Hepatocyte (in vitro differentiated cells): ENCODE results near the gene PERM1. TPM values are rescaled to one million over a fixed set of nuclear protein-coding genes. Genes with fewer than 3 reads are reported as not detected.

ENCODE experiments used
- DNase-seq: peaks from one replicate; pipeline ENCODE4 v3.0.0-alpha.2; 2016; ENCODE audit warnings: low spot score
- H2AFZ ChIP-seq: fragments of 200-600 bp; sonication (generic); 2 replicates; pipeline ENCODE4 v1.6.0; 2016; ENCODE audit warnings: antibody characterized with exemption, mild to moderate bottlenecking
- H3K27ac ChIP-seq: fragments of 200-600 bp; sonication (generic); 2 replicates; pipeline ENCODE4 v1.5.1; 2016; ENCODE audit warnings: mild to moderate bottlenecking
- H3K27me3 ChIP-seq: fragments of 200-600 bp; sonication (generic); 2 replicates; pipeline ENCODE4 v1.6.1; 2016
- H3K36me3 ChIP-seq: fragments of 200-600 bp; sonication (generic); replicated peaks from 2 replicates; pipeline ENCODE4 v1.5.1; 2016; ENCODE audit warnings: low read depth; ENCODE audit not compliant: insufficient read depth
- H3K4me1 ChIP-seq: fragments of 200-600 bp; sonication (generic); 2 replicates; pipeline ENCODE4 v1.5.1; 2016; ENCODE audit warnings: mild to moderate bottlenecking, moderate library complexity; ENCODE audit not compliant: insufficient read depth
- H3K4me2 ChIP-seq: fragments of 200-600 bp; sonication (generic); 2 replicates; pipeline ENCODE4 v1.6.0; 2016
- H3K4me3 ChIP-seq: fragments of 200-600 bp; sonication (generic); 2 replicates; pipeline ENCODE4 v1.5.1; 2016; ENCODE audit warnings: mild to moderate bottlenecking
- H3K79me2 ChIP-seq: fragments of 200-600 bp; sonication (generic); 2 replicates; pipeline ENCODE4 v1.6.0; 2017; ENCODE audit warnings: mild to moderate bottlenecking
- H3K9me2 ChIP-seq: fragments of 200-600 bp; sonication (generic); replicated peaks from 2 replicates; pipeline ENCODE4 v1.6.0; 2017; ENCODE audit warnings: mild to moderate bottlenecking; ENCODE audit not compliant: insufficient read depth
- H3K9me3 ChIP-seq: fragments of 200-600 bp; sonication (generic); 2 replicates; pipeline ENCODE4 v1.5.1; 2016; ENCODE audit warnings: low read depth, mild to moderate bottlenecking
- H4K20me1 ChIP-seq: fragments of 200-600 bp; sonication (generic); 2 replicates; pipeline ENCODE4 v1.6.0; 2016; ENCODE audit warnings: mild to moderate bottlenecking; ENCODE audit not compliant: insufficient read depth, poor library complexity, severe bottlenecking
- EZH2 ChIP-seq: fragments of 200-600 bp; sonication (generic); IDR thresholded peaks from 2 replicates; pipeline ENCODE4 v1.6.1; 2016; ENCODE audit warnings: antibody characterized with exemption, mild to moderate bottlenecking, borderline replicate concordance
- EZH2phosphoT487 ChIP-seq: fragments of 200-600 bp; sonication (generic); IDR thresholded peaks from one replicate; pipeline ENCODE4 v1.6.1; 2018; ENCODE audit warnings: antibody characterized with exemption, mild to moderate bottlenecking, low read depth, moderate library complexity; ENCODE audit not compliant: unreplicated experiment, severe bottlenecking
- WGBS: methylation state at CpG from one replicate; pipeline ENCODE4 v1.1.6; 2016; ENCODE audit warnings: low lambda C conversion rate; ENCODE audit errors: missing lambda C conversion rate; 5-methylcytosine and 5-hydroxymethylcytosine counted together
- polyA plus RNA-seq: library from polyadenylated mRNA; unstranded; fragments of >200 nt; fragmentation: Nextera tagmentation; extraction: Ambion mirVana; gene quantifications from 2 replicates; pipeline ENCODE4 v1.2.1, GENCODE V29; 2016
- total RNA-seq: library from RNA; depleted of rRNA; stranded (reverse); fragments of >200 nt; gene quantifications from 2 replicates; pipeline ENCODE4 v1.2.3, GENCODE V29; 2014
- TF ChIP-seq, protein P1 (sequence below): fragments of 200-600 bp; sonication (generic); IDR thresholded peaks from 2 replicates; pipeline ENCODE4 v1.5.1; 2016; ENCODE audit warnings: antibody characterized with exemption, mild to moderate bottlenecking; ENCODE audit not compliant: poor library complexity

Gene PERM1
- total and polyA plus RNA-seq, 2 experiments from 2014 or later: 1.3 TPM; not detected in 1

DNA sequence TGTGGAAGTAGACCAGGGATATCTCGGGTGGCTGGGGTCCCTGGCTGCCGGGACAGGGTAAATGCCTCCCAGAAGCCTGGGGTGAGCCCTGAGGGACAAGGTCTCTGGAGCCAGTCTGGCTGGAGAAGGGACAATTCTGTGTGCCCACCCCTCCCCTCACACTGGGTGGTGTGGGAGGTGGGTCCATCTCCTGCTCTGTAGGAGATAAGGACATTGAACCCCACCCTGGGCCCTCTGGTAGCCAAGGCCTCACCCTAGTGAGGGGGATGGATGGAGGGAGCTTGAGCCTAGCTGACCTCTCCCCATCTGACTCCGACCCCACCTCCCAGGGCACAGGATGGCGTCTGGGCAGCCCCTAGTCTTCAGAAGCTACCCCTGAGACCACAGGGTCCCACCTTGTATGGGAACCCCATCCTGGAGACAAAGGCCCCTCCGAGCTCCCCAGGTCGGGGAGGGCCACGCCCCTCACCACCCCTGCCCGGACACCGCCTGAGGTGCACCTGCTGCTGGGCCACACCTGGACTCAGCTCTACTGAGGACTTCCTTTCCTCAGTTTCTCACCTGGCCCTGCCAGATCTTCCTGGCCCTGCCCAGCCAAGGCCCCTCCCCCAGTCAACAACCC, 42.4 kb upstream of the PERM1 start:
- WGBS: 91% methylated on average over 9 of the region's 9 CpGs
- H3K9me3 ChIP-seq: no peaks in the 10 kb centered on the region
- H3K27ac ChIP-seq: peak overlapping the region; percentile 58
- DNase-seq: no peak
- H3K4me2 ChIP-seq: peak overlapping the region; percentile 97
- no peak for TF ChIP-seq EZH2phosphoT487
- peaks cover 35% of the 10 kb centered on the region for H3K4me1 ChIP-seq
- H3K79me2 ChIP-seq: peaks cover 36% of the 10 kb centered on the region
- no peaks in the 10 kb centered on the region for H4K20me1 ChIP-seq
- no peak overlapping the region for H3K4me3 ChIP-seq
- H3K36me3 ChIP-seq: no peaks in the 10 kb centered on the region
- H3K27me3 ChIP-seq: no peaks in the 10 kb centered on the region
- H3K9me2 ChIP-seq: no peaks in the 10 kb centered on the region
- no peak overlapping the region for H2AFZ ChIP-seq

DNA sequence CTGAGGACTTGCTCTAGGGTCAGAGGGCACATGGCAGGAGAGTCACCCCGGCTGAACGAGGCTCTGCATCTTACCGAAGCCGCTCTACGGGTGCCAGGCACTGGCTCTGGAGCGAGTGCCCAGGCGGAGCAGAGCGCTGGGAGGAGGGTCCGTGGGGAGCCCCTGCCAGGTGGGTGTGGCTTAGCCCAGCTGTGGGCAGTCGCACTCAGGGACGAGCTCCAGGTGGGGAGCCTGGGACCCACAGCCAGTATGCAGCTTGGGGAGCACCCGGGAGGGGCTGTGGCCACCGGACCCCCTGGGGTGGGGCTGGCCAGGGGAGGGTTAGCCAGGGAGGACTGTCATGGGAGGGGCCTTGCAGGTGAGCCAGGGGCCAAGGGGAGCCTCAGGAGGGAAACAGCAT, 41.8 kb upstream of the PERM1 start:
- Histone ChIP-seq H3K79me2 (peaks cover 36% of the 10 kb centered on the region), H3K9me3 (no peaks in the 10 kb centered on the region), H4K20me1 (no peaks in the 10 kb centered on the region), H3K27me3 (no peaks in the 10 kb centered on the region), H3K4me3 (no peak overlapping the region), H2AFZ (no peak overlapping the region), H3K36me3 (no peaks in the 10 kb centered on the region), H3K4me1 (peaks cover 39% of the 10 kb centered on the region), H3K4me2 (peak overlapping the region; percentile 97), H3K27ac (peak overlapping the region; percentile 58), H3K9me2 (no peaks in the 10 kb centered on the region)
- DNase-seq: no peak
- 78% methylated on average over 12 of the region's 13 CpGs for WGBS
- TF ChIP-seq, protein P1, sequence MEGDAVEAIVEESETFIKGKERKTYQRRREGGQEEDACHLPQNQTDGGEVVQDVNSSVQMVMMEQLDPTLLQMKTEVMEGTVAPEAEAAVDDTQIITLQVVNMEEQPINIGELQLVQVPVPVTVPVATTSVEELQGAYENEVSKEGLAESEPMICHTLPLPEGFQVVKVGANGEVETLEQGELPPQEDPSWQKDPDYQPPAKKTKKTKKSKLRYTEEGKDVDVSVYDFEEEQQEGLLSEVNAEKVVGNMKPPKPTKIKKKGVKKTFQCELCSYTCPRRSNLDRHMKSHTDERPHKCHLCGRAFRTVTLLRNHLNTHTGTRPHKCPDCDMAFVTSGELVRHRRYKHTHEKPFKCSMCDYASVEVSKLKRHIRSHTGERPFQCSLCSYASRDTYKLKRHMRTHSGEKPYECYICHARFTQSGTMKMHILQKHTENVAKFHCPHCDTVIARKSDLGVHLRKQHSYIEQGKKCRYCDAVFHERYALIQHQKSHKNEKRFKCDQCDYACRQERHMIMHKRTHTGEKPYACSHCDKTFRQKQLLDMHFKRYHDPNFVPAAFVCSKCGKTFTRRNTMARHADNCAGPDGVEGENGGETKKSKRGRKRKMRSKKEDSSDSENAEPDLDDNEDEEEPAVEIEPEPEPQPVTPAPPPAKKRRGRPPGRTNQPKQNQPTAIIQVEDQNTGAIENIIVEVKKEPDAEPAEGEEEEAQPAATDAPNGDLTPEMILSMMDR: no peak
- TF ChIP-seq EZH2phosphoT487 (no peak), EZH2 (no peak)

DNA sequence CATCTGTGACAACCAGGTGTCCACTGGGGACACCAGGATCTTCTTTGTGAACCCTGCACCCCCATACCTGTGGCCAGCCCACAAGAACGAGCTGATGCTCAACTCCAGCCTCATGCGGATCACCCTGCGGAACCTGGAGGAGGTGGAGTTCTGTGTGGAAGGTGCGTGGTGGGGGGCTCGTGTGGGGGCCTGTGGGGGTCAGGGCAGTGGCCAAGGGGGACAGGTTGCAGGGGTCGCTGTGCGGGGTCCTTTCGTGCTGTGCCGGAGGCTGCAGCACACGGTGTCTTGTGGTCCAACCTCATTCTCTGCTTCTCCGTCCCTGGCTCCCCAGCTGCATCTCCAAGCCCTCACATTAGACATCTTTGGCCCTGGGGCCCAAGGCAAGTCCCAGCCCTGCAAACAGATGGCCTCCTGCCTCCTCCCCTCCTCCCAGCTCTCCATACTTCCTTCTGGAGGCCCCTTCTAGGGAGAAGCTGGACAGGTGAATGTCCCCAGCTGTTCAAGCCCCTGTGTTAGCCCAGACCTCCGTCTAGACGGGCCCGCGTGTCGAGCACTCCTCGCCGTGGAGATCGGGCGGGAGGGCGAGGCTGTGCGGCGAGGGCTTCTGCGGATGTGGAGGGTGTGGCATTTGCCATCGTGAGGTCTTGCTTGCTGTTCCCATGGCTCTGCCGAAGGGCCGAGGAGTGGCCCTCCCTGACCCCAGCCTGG, 40.6 kb upstream of the PERM1 start:
- H3K9me3 ChIP-seq: no peaks in the 10 kb centered on the region
- peaks cover 39% of the 10 kb centered on the region for H3K4me1 ChIP-seq
- peaks cover 36% of the 10 kb centered on the region for H3K79me2 ChIP-seq
- TF ChIP-seq EZH2: no peak
- TF ChIP-seq EZH2phosphoT487: no peak
- TF ChIP-seq, protein P1: no peak
- H4K20me1 ChIP-seq: no peaks in the 10 kb centered on the region
- 80% methylated on average over 23 of the region's 27 CpGs for WGBS
- no peak overlapping the region for H2AFZ ChIP-seq
- H3K27ac ChIP-seq: no peak overlapping the region
- no peaks in the 10 kb centered on the region for H3K36me3 ChIP-seq
- H3K4me2 ChIP-seq: peak overlapping the region; percentile 97
- DNase-seq: no peak
- no peaks in the 10 kb centered on the region for H3K9me2 ChIP-seq
- no peaks in the 10 kb centered on the region for H3K27me3 ChIP-seq
- no peak overlapping the region for H3K4me3 ChIP-seq

DNA sequence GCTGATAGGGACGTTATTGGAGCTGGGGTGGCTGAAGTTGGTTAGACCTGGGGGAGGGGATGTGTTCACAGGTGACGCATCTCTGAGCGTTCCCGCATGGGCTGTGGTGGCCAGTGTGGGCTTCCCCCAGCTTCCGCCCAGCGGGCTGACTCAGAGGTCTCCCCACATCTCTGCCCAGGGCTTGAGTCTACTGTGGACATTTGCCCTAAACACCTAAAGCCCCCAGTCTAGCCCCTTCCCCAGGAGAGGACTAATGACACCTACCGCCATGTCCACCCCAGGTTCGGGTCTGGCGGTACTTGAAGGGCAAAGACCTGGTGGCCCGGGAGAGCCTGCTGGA, 40.0 kb upstream of the PERM1 start:
- Histone ChIP-seq H3K27ac (peak overlapping the region; percentile 97), H2AFZ (no peak overlapping the region), H4K20me1 (no peaks in the 10 kb centered on the region), H3K9me2 (no peaks in the 10 kb centered on the region), H3K4me2 (peak overlapping the region; percentile 97), H3K4me1 (peaks cover 39% of the 10 kb centered on the region), H3K36me3 (no peaks in the 10 kb centered on the region), H3K27me3 (no peaks in the 10 kb centered on the region), H3K9me3 (no peaks in the 10 kb centered on the region), H3K79me2 (peaks cover 36% of the 10 kb centered on the region), H3K4me3 (no peak overlapping the region)
- TF ChIP-seq EZH2: no peak
- TF ChIP-seq, protein P1: no peak
- TF ChIP-seq EZH2phosphoT487: no peak
- WGBS: 95% methylated on average over 10 of the region's 10 CpGs
- no peak for DNase-seq
